Neural cell (in vitro differentiated cells): ENCODE measurements around the gene SUGCT.

ENCODE experiments used
- EP300 ChIP-seq: fragments of 450-650 bp; conservative IDR thresholded peaks from 2 replicates; pipeline ENCODE4 v1.6.1; 2014; ENCODE audit warnings: antibody characterized with exemption, mild to moderate bottlenecking, moderate library complexity; ENCODE audit not compliant: poor library complexity, severe bottlenecking
- EZH2 ChIP-seq: fragments of 200-600, 300-800 bp; shearing (Covaris generic), sonication (generic); IDR thresholded peaks from 2 replicates; pipeline ENCODE4 v1.6.1; 2014; ENCODE audit warnings: antibody characterized with exemption, low read length, borderline replicate concordance, mild to moderate bottlenecking; ENCODE audit not compliant: insufficient read depth, poor library complexity, severe bottlenecking
- MXI1 ChIP-seq: fragments of 450-650 bp; conservative IDR thresholded peaks from 2 replicates; pipeline ENCODE4 v1.6.1; 2014; ENCODE audit warnings: antibody characterized with exemption, mild to moderate bottlenecking; ENCODE audit not compliant: poor library complexity, severe bottlenecking
- POLR2AphosphoS5 ChIP-seq: IDR thresholded peaks from 2 replicates; pipeline ENCODE4 v1.6.1; 2012
- RAD21 ChIP-seq: fragments of 450-650 bp; conservative IDR thresholded peaks from 2 replicates; pipeline ENCODE4 v1.6.1; 2014; ENCODE audit warnings: antibody characterized with exemption, mild to moderate bottlenecking, moderate library complexity
- TF ChIP-seq, protein P1 (sequence below): fragments of 450-650 bp; IDR thresholded peaks from 2 replicates; pipeline ENCODE4 v1.5.1; 2014; ENCODE audit warnings: antibody characterized with exemption, mild to moderate bottlenecking, moderate library complexity; ENCODE audit not compliant: poor library complexity, severe bottlenecking
- TF ChIP-seq, protein P2 (sequence below): IDR thresholded peaks from 2 replicates; pipeline ENCODE4 v1.6.1; 2012; ENCODE audit warnings: borderline replicate concordance

DNA sequence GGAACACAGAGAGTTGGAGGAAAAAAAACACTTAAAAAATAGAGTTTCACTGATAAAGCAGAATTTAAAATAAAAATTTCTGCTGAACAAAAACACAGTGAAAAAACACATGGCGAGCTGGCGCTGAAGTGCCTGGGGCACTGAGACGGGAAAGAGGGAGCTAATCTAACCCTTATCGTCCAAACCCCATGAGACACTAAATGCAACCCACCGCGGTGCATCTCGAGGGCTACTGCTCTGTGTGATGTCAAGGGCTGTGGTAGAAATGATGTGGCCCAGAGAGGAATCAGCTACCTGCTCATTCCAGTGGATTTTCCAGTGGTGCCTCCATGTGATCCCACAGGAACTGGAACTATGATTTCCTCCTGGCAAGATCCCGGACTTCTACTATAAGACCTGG lies 499.3 kb downstream of the SUGCT start:
- TF ChIP-seq POLR2AphosphoS5 (no peak), RAD21 (no peak), MXI1 (no peak), EZH2 (no peak), EP300 (no peak)
- TF ChIP-seq, protein P1, sequence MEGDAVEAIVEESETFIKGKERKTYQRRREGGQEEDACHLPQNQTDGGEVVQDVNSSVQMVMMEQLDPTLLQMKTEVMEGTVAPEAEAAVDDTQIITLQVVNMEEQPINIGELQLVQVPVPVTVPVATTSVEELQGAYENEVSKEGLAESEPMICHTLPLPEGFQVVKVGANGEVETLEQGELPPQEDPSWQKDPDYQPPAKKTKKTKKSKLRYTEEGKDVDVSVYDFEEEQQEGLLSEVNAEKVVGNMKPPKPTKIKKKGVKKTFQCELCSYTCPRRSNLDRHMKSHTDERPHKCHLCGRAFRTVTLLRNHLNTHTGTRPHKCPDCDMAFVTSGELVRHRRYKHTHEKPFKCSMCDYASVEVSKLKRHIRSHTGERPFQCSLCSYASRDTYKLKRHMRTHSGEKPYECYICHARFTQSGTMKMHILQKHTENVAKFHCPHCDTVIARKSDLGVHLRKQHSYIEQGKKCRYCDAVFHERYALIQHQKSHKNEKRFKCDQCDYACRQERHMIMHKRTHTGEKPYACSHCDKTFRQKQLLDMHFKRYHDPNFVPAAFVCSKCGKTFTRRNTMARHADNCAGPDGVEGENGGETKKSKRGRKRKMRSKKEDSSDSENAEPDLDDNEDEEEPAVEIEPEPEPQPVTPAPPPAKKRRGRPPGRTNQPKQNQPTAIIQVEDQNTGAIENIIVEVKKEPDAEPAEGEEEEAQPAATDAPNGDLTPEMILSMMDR, result no peak
- TF ChIP-seq, protein P2, sequence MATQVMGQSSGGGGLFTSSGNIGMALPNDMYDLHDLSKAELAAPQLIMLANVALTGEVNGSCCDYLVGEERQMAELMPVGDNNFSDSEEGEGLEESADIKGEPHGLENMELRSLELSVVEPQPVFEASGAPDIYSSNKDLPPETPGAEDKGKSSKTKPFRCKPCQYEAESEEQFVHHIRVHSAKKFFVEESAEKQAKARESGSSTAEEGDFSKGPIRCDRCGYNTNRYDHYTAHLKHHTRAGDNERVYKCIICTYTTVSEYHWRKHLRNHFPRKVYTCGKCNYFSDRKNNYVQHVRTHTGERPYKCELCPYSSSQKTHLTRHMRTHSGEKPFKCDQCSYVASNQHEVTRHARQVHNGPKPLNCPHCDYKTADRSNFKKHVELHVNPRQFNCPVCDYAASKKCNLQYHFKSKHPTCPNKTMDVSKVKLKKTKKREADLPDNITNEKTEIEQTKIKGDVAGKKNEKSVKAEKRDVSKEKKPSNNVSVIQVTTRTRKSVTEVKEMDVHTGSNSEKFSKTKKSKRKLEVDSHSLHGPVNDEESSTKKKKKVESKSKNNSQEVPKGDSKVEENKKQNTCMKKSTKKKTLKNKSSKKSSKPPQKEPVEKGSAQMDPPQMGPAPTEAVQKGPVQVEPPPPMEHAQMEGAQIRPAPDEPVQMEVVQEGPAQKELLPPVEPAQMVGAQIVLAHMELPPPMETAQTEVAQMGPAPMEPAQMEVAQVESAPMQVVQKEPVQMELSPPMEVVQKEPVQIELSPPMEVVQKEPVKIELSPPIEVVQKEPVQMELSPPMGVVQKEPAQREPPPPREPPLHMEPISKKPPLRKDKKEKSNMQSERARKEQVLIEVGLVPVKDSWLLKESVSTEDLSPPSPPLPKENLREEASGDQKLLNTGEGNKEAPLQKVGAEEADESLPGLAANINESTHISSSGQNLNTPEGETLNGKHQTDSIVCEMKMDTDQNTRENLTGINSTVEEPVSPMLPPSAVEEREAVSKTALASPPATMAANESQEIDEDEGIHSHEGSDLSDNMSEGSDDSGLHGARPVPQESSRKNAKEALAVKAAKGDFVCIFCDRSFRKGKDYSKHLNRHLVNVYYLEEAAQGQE, result no peak
